Measurements from ENCODE around the gene LRBA.
"Not testable (repeated sequence)": the region's sequence is repeated elsewhere in the genome, so short reads cannot be mapped to it uniquely, and the experiment has no call there.

The LRBA gene

DNA sequence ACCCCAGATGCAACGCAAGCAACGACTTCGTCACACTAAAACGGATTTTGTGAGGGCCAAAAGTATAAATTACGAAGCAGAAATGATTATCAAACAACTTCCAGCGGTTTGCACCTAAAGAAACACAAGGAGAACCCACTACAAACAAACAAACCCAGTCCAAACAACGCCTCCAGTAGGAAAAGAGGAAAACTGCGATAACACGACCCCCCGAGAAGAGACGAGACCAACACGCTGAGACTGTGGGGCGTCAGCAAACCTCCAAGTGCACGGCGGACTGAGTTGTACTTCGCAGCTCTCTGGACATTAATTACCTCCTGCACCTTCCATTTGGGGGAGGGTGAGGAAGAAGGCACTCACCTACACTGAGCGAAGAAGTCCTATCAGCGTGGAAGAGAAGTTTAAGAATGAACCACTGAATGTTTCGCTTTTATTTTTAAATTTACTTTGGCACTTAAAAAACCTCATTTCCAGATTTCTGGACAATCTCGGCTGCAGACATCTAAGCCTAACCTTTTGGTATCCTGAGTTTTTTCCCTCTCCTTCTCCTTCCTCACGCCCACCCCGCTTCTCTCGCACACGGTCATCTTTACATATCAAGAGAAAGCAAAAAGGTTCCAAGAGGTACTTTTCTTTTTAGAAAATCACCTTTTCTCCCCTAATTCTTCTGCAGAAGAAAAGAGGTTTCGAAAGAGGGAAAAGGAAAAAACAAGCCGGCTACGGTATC, 432.8 kb downstream of the LRBA start, which contains the start of gene MAB21L2:
TSS of gene MAB21L2 (plus strand) at position 6 of the 727 bp plus-strand sequence. CDS start 879 bp downstream, outside the sequence.
- DNase-seq, result no peak

- no peak for DNase-seq
Observed at GRCh38 chr4:150581641-150582051, 433.4 kb downstream of the LRBA start.

- DNase-seq, result no peak
Observed at GRCh38 chr4:150581056-150581605, 434.0 kb downstream of the LRBA start.

- no peak for DNase-seq
Observed at GRCh38 chr4:150580306-150580705, 434.8 kb downstream of the LRBA start.

DNA sequence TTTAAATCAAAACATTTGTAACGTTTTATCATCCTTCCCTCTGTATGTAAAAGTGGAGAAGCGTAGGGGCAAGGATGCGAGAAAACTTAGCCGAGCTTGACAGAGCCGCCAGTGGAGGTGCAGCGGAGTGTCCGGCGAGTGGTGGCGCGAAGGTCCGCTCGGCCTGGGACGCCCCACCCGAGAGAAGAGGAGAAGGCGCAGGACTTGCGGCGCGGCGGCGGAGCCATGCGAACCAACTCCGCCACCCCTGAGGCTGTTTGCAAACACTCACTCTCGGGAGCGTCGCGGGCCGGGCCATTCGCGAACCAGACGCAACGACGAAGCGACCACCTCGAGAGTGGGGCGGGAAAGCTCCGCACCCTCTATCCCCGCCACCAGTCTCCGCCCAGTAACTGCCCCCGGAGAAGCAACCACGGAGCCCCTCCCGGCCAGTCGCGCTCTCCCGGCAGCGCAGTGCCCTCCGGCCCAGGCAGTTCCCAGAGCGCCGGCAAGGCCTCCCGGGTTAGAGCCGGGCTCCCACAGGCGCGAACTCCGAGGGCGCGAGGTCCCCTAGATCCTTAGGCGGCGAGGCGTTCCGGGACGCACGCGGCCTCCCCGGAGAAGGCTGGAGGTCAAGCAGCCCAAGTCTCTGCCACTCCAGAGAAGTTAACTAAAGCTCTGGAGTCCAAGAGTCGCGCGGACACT, 435.4 kb downstream of the LRBA start:
- no peak for DNase-seq

GRCh38 chr4:150578745-150579501, 436.2 kb downstream of the LRBA start:
- DNase-seq, result no peak

- DNase-seq, result no peak
Observed at GRCh38 chr4:150577796-150578195, 437.3 kb downstream of the LRBA start.

- no peak for DNase-seq
Observed at GRCh38 chr4:150574678-150575077, 440.4 kb downstream of the LRBA start.

GRCh38 chr4:150573534-150573933, 441.6 kb downstream of the LRBA start:
- DNase-seq, result peak; percentile 9

GRCh38 chr4:150572704-150573504, 442.2 kb downstream of the LRBA start:
- DNase-seq, result no peak

GRCh38 chr4:150570862-150571261, 444.2 kb downstream of the LRBA start:
- no peak for DNase-seq

DNA sequence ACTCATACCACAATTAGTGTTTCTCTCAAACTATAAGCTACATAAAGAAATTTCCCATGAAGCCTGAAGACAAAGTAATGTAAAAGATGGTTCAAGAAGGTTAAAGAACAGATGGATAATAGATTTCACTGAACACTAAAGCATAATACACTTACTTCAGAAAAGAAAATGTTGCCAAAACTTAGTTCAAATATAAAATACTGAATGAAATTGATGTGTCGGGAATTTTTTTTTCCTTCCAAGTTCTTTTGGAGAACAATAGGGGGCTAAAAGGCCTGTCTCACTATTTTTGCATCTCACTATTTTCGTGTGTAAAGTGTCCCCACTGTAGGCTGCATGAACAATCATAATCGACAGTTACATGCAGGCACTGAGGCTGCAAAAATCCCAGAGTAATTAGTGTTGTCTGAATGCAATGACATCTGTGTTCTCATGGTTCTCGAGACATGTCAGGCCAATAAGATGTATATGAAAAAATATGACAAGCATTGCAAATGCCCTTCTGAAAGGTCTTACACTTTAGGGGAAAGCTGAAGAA, 445.0 kb downstream of the LRBA start:
- DNase-seq, result no peak

- DNase-seq, result no peak
Observed at GRCh38 chr4:150569384-150569987, 445.6 kb downstream of the LRBA start.

GRCh38 chr4:150567070-150567469, 448.0 kb downstream of the LRBA start:
- no peak for DNase-seq

DNA sequence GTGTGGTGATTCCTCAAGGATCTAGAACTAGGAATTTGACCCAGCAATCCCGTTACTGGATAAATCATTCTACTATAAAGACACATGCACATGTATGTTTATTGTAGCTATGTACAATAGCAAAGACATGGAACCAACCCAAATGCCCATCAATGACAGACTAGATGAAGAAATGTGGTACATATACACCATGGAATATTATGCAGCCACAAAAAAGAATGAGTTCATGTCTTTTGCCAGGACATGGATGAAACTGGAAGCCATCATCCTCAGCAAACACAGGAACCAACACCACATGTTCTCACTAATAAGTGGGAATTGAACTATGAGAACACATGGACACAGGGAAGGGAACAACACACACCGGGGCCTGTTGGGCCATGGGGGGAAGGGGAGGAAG, 450.1 kb downstream of the LRBA start:
- DNase-seq, result not testable (repeated sequence)

DNA sequence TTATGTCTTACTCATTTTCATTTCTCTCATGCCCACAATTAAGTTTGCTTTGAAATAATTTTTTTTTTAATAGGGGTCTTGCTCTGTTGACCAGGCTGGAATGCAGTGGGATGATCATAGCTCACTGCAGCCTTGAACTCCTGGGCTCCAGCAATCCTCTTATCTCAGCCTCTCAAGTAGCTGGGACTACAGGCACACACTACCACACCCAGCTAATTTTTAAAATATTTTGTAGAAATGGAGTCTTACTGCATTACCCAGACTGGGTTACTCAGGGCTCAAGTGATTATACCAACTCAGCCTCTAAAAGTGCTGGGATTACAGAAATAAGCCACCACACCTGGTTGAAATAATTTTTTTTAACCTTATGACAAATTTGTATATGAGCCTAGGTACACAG, 452.3 kb downstream of the LRBA start:
- no peak for DNase-seq

DNA sequence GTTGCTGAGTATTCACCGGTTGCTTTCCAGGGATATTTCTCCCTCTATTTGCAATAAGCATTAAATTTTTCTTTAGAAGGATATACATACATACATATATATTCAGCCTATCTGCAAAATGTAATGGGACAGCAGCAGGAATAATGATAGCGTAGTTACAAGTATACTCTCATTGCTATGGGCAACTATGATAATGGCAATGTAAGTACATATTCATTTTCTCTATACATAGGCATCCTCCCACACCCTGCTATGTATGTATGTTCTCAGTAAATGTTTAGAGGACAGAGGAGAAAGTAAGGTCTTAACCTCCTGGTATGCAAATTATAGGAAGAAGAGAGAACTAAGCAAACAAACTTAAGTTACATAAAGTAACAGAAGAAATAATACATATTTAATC, 452.8 kb downstream of the LRBA start:
- DNase-seq, result no peak

DNA sequence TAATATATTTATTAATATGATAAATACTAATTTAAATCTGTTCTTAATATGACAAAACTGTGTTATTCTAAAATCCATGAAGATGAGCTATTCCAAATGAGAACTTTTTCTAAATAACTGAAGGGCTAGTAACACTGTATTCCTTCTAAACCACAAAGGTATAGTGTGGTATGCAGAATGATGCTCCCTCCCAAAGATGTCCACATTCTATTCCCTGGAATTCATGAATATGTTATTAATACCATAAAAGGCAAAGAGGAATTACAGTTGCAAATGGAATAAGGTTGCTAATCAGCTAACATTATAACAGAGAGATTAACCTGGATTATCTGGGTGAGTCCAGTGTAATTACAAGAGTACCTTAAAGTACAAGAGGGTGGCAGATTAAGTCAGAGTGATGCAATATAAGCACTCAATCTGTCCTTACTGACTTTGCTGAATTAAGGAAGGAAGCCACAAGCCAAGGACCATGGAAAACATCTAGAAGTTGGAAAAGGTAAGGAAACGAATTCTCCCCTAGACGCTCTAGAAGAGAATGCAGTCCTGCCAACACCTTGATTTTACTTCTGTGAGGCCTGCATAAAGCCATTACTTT, 453.8 kb downstream of the LRBA start:
- DNase-seq, result no peak

DNA sequence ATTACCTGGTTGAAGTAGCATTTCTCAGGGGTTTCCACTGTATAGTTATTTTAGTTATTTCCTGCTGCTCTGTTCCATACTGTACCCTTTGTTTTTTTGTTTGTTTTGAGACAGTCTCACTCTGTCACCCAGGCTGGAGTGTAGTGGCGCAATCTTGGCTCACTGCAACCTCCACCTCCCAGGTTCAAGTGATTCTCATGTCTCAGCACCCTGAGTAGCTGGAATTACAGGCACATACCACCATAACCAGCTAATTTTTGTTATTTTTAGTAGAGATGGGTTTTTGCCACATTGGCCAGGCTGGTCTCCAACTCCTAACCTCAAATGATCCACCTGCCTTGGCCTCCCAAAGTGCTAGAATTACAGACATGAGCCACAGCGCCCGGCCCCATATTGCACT, 457.3 kb downstream of the LRBA start:
- DNase-seq, result not testable (repeated sequence)

- DNase-seq, result no peak
Observed at GRCh38 chr4:150547154-150547838, 467.8 kb downstream of the LRBA start.

- DNase-seq, result no peak
Observed at GRCh38 chr4:150546286-150546685, 468.8 kb downstream of the LRBA start.
